ENCODE measurements around the gene COL1A1.

Gene COL1A1

GRCh38 chr17:50139185-50139783, 62.1 kb downstream of the COL1A1 start:
- DNase-seq, result no peak

DNA sequence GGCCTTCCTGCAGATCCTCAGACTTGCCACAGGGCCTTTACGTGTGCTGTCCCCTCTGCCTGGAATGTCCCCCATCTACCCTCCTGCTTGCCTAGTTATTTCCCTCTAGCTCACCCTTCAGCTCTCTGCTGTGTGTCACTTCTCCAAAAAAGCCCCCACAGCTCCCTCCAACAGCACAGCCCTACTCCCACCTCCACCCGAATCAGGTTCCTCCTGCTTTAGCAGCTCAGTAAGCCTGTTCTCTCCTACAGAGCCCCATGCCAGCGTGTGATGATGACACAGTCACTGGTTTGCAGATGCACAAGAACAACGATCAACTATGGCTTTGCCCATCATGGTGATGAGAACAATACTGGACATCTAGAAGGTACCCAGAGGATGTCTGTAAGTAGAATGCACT, 64.4 kb downstream of the COL1A1 start:
- DNase-seq, result no peak

- DNase-seq, result no peak
These were observed 65.2 kb downstream of the COL1A1 start for GRCh38 chr17:50136096-50136687.

DNA sequence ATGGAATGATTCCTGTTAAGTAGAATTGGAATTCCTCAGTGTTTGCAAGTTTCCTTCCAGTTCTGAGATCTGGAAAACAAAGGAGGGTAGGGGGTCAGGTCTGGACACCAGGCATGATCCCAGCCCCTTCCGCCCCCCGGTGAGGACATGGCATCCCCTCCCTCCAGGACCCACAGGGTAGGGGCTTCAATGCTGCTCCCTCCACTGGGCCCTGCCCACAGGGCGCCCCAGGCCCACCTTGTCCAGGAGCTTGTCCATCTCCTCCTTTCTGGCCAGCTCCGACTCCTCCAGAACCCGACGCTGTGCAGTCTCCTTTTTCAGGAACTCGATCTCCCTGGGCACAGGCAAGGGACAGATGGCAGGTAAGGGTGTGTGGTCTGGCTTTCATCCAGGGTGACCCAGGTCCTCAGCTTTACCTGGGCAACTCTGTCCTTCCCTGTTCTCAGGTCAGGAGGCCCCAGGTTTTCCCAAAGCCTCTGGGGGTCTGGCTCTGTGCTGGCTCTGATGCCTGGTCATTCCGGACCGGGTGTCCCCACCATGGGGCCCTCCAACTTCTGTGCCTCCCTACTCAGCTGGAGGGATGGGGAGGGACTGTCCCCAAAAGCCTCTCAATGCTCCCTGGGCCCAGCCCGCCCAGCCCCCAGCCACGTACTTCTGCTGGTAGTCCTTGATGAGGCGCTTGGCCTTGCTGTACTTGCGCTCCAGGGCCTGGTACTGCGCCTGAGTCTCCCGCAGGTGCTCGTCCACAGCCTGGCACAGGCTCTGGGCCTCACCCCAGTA, 65.9 kb downstream of the COL1A1 start:
- DNase-seq, result no peak

DNA sequence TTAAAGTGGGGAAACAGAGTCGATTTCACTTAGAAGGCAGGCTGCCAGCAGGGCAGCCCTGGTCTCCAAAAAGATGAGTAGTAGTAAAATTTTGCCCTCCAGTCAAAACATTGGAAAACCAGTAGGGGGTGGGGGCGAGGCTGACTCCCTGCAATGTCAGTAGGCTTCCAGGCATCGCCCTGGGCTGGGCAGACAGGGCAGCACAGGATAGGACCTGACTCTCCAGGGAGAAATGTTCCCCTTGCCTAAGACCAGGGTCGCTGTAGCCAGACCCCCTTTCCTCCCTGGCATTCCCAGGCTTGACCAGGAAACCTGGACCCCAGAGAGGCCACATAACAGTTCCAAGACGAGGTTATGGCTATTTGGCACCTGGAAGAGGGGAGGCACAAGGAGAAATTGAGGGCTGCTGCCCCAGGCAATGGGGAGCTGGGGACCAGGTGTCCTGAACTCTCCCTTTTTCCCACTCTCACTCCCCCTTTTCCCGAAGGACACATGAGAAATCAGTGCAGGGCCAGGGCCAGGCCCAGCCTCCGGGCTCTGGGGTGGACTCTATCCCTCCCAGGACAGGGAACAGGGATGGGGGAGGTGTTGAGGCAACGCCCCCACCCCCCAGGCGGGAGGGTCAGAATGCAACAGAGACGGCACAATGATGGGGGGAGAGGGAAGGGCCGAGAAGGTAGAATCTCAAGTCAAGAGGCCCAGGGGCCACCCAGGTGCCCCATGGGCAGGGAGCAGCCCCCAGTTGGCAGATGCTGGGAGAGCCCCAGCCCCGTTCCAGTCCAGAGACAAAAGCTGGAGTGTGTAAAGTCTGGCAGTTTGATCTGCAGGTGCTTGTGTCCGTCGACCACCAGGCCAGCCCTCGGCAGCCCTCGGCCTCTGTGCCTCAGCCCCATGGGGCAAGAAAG, 67.0 kb downstream of the COL1A1 start:
- no peak for DNase-seq

GRCh38 chr17:50133769-50134099, 67.7 kb downstream of the COL1A1 start:
- no peak for DNase-seq

All from suppressor macrophage treated with lipopolysaccharide for 4 hours (primary cell).